HG03045 (cell line): ENCODE data around the gene AKT3.

Experiments
- ATAC-seq: cut with Tn5 transposase; IDR thresholded peaks from one replicate; pipeline ENCODE4 v1.9.1; 2021; ENCODE audit warnings: mild to moderate bottlenecking, moderate library complexity; ENCODE audit not compliant: unreplicated experiment

Gene AKT3

GRCh38 chr1:243628476-243628907 is 221.6 kb downstream of the AKT3 start:
- ATAC-seq: no peak

- ATAC-seq: no peak
Measured at GRCh38 chr1:243623841-243624240, 226.2 kb downstream of the AKT3 start.

DNA sequence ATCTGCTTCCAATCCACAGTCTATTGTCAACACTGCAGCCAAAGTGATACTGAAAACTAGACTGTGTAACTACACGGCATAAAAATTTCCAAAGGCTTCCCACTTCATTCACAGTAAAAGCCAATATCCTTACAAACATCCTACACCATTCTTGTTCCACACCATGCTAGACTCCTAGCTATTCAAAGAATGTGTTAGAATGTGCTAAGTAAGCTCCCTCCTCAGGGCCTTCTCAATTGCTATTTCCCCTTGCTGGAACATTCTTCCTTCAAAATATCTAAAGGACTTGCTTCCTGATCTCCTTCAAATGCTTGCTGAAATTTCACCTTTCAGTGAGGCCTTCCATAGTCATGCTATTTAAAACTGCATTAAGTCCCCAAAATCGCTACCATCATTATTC is 228.1 kb downstream of the AKT3 start:
- ATAC-seq: no peak

GRCh38 chr1:243620096-243620495 is 229.9 kb downstream of the AKT3 start:
- no peak for ATAC-seq

GRCh38 chr1:243609698-243610097 is 240.3 kb downstream of the AKT3 start:
- ATAC-seq: no peak

DNA sequence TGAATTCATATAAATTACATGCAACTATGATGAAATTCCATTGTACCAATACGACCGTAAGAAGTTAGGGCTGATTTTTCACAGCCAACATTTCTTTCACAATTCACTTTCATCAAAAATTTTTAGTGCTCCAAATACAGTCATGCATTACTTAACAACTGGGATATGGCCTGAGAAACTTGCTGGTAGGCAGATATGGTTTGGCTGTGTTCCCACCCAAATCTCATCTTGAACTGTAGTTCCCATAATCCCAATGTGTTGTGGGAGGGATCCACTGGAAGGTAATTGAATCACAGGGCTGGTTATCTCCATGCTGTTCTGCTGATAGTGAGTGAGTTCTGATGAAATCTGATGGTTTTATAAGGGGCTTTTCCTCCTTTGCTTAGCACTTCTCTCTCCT is 244.4 kb downstream of the AKT3 start:
- no peak for ATAC-seq

DNA sequence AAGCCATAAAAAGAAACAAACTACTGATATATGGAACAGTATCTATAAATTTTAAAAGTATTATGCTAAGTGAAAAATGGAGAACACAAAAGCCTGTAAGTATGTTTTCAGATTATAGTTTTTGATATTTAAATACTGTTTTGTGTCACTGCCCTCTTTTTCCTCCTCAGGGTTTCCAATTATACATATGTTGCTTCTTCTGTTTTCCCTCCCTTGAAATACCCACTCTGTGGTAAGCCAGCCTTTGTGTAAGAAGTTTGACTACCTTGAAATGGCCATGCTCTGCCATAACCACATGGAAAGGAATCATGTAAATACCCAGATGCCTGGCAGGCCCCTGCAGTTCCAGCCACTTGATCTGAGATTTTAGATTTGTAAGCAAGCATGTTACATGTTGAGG is 248.3 kb downstream of the AKT3 start:
- no peak for ATAC-seq

GRCh38 chr1:243598433-243598832 is 251.6 kb downstream of the AKT3 start:
- no peak for ATAC-seq

DNA sequence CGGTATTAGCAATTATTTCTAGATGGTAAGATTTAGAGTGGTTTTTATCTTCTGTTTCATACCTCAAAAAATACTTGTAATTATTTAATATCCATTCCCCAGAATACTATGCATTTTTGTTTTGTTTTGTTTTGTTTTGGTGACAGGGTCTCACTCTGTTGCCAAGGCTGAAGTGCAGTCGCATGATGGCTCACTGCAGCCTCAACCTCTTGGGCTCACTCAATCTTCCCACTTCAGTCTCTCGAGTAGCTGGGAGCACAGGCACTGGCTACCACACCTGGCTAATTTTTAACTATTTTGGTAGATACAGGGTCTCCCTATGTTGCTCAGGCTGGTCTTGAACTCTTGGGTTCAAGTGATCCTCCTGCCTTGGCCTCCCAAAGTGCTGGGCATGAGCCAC is 252.7 kb downstream of the AKT3 start:
- ATAC-seq: no peak

DNA sequence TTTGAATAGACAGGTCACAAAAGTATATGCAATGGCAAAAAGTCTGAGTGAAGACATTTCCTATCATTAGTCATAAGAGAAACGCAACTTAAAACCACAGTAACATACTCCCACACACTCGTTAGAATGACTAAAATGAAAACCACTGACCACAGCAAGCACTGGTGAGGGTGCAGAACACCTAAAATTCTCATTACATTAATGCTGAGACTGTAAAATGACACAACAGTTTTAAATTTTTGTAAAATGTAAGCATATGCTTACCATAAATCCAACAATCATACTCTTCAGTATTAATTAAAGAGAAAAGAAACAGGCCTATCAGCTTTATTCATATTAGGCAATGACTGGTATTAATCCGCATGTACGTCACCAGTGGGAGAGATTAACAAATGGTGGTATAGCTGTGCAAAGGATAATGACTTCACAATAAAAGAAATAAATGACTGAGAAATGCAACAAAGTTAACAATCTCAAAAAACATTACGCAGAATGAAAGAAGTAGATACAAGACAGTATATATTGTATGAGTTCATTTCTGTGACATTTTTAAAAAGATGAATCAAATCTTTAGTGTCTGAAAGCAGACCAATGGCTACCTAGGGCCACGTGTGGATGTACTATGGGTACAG is 253.5 kb downstream of the AKT3 start:
- ATAC-seq: peak; percentile 95

- ATAC-seq: no peak
Measured at GRCh38 chr1:243595527-243596210, 254.4 kb downstream of the AKT3 start.

DNA sequence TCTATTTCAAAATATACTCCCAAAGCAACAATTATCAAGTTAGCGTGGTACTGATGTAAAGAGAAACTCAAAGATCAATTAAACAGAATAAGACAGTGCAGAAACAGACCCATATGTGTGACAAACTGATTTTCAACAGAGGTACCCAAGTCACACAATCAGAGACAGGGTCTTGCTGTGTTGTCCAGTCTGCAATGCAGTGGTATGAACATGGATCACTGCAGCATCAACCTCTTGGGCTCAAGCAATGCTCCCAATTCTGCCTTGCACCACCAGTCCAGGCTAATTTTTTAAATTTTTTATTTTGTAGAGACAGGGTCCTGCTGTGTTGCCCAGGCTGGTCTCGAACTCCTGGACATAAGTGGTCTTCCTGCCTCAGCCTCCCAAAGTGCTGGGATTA is 255.6 kb downstream of the AKT3 start:
- ATAC-seq: no peak

GRCh38 chr1:243589286-243589685 is 260.8 kb downstream of the AKT3 start:
- ATAC-seq: peak; percentile 79

DNA sequence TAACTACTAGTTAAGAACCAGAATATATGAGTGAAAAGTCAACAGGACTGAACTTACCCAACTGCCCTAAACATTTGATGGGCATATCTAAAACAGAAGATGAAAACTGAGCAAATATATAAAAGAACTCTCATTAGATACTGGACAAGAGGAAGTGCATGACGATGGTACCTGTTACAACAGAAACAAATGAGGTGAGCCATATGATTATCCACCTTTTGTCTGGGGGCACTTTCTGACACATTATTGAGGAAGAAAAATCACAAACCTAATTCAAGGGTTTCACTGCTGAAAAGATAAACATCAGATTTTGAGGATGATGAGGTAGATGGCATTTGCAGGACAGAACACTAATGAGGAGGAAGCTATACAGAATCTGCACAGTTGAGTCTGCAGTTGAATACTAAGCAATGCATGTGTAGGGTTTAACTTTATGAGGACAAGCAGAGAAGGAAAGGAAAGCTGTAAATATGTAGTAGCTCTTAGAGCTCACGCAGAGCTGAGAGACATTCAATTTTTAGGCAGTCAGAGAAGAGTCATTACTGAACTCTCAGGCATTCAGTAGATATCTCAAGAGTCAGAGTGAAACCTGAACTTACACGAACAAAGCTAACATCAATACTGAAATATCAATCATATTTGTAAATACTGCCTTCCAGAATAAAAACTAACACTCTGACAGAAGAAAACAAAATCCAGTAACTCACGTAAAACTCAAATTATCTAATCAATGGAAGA is 262.1 kb downstream of the AKT3 start:
- peak; percentile 92 for ATAC-seq

GRCh38 chr1:243587285-243587684 is 262.8 kb downstream of the AKT3 start:
- no peak for ATAC-seq

DNA sequence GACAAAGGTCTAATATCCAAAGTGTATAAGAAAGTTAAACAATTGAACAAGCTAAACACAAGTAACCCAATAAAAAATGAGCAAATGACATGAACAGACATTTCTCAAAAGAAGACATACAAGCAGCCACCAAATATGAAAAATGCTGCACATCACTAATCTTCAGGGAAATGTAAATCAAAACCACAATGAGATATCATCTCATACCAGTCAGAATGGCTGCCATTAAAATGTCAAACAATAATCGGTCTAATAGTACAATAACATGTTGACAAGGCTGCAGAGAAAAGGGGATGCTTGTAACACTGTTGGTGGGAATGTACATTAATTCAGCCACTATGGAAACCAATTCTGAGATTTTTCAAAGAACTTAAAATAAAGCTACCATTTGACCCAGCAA is 264.1 kb downstream of the AKT3 start:
- ATAC-seq: no peak

GRCh38 chr1:243582326-243582725 is 267.7 kb downstream of the AKT3 start:
- no peak for ATAC-seq

DNA sequence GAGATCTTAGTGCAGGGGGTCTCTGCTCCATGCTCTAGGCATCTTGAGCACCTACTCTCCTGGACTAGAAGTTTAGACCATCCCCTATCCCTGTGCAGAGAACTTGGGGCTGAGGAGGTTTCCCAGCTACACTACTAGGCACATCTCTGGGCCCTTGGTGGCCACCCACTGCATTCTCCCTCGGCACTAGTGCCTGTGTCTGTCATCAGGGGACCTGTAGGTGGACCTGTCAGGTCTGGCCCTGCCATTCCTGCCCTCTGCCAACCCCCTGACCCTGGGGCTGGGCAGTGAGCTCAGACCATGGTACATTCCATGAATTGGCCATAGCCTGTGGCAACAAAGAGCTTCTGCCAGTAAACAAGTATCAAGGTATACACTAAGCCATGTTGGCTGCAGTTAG is 269.1 kb downstream of the AKT3 start:
- no peak for ATAC-seq

DNA sequence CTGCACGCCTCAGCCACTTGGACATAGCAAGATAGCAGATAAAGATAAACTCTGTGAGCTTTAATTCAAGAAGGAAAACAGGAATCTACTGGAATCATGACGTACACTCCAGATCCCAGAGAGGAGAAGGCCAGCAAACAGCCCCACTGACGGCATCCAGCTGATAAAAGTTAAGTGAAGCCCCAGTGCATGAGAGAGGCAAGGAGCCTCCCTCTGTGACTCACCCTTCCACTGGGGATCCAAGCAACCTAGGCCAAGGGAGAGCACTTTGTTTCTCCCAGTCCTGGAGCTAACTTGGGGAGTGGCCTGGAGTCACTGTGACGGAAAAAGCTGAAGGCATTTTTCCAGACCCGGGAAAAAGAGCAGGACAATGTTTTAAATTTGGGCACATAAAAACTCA is 270.0 kb downstream of the AKT3 start:
- no peak for ATAC-seq

- no peak for ATAC-seq
Measured at GRCh38 chr1:243575070-243575469, 275.0 kb downstream of the AKT3 start.

- ATAC-seq: no peak
Measured at GRCh38 chr1:243572940-243573339, 277.1 kb downstream of the AKT3 start.

DNA sequence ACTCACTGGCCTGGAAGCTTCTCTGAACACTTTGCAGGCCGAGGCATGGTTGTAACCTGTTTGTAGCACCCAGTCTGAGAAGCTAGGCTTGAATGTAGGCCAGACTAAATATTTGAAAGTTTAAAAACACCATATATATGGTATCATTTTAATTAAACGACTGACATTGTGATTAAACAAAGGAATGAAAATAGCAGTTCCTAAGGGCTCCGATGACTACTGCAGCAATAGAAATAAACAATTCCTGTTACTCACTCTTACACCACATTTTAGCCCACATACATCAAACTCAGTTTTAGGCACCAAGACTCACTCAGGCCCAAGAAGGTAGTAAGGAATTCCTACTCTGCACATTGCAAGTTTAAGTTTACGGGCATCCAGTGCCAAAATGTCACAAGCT is 281.2 kb downstream of the AKT3 start:
- ATAC-seq: no peak
